K562 (cell line): Measurements from ENCODE around the gene LYPD5.

Source experiments
- ARHGAP35 ChIP-seq: fragments of 450-650 bp; IDR thresholded peaks from 2 replicates; pipeline ENCODE4 v1.6.1; 2018; ENCODE audit not compliant: partially characterized antibody
- CGGBP1 ChIP-seq: fragments of 250-450 bp; sonication (Bioruptor Pico); IDR thresholded peaks from 2 replicates; pipeline ENCODE4 v1.9.0; 2021; ENCODE audit warnings: mild to moderate bottlenecking
- FOXM1 ChIP-seq, 2 experiments: fragments of 450-650 bp in 1 of 2; sonication (generic) in 1 of 2; formaldehyde crosslinking in 1 of 2; IDR thresholded peaks; 2 replicates each; pipeline versions ENCODE4 v1.6.1 to v1.9.0; 2017 to 2022; ENCODE audit warnings: low read depth in 2 of 2, mild to moderate bottlenecking in 2 of 2, missing genetic modification reagents in 1 of 2, moderate library complexity in 1 of 2
- GATAD2A ChIP-seq: fragments of 450-650 bp; IDR thresholded peaks from 2 replicates; pipeline ENCODE4 v1.6.1; 2017
- GTF2E2 ChIP-seq: fragments of 200-800 bp; sonication (Bioruptor generic); IDR thresholded peaks from 2 replicates; pipeline ENCODE4 v1.6.1; 2016; ENCODE audit warnings: missing genetic modification characterization, missing compliant biosample characterization
- KAT8 ChIP-seq: fragments of 450-650 bp; IDR thresholded peaks from 2 replicates; pipeline ENCODE4 v1.6.1; 2016; ENCODE audit warnings: low read depth, mild to moderate bottlenecking
- KLF16 ChIP-seq: IDR thresholded peaks from 2 replicates; pipeline ENCODE4 v1.6.1; 2016; ENCODE audit warnings: antibody characterized with exemption
- MEF2A ChIP-seq: IDR thresholded peaks from 2 replicates; pipeline ENCODE4 v1.6.1; 2011; ENCODE audit warnings: low read depth, mild to moderate bottlenecking, low read length, moderate library complexity; ENCODE audit not compliant: control insufficient read depth
- MTA3 ChIP-seq: fragments of 450-650 bp; formaldehyde crosslinking; IDR thresholded peaks from 2 replicates; pipeline ENCODE4 v1.6.1; 2017; ENCODE audit warnings: mild to moderate bottlenecking, borderline replicate concordance
- POLR2A ChIP-seq: fragments of 450-650 bp; conservative IDR thresholded peaks from 2 replicates; pipeline ENCODE4 v1.6.1; 2016
- ZBTB1 ChIP-seq: sonication (generic); formaldehyde crosslinking; IDR thresholded peaks from 2 replicates; pipeline ENCODE4 v1.8.1; 2023; ENCODE audit warnings: missing genetic modification reagents, low read depth, mild to moderate bottlenecking, borderline replicate concordance
- ZSCAN29 ChIP-seq: fragments of 450-650 bp; IDR thresholded peaks from 2 replicates; pipeline ENCODE4 v1.6.1; 2017

GRCh38 chr19:43779820-43780219, 22.4 kb downstream of the LYPD5 start:
- no peak for TF ChIP-seq GTF2E2 (tag)
- no peak for TF ChIP-seq CGGBP1 (CRISPR knock-in tag)
- no peak for TF ChIP-seq KLF16
- TF ChIP-seq MEF2A: no peak
- TF ChIP-seq FOXM1 (IDR thresholded peaks at IDR 0.05; ENCODE audit: low read depth): no peak
- no peak for TF ChIP-seq FOXM1 (CRISPR knock-in tag; IDR thresholded peaks at IDR 0.05; ENCODE audit: low read depth)
- TF ChIP-seq ZBTB1 (CRISPR knock-in tag): no peak
- TF ChIP-seq POLR2A: no peak
- no peak for TF ChIP-seq ARHGAP35
- TF ChIP-seq KAT8: no peak
- 0 out of 2 replicates have a peak, but pooled peaks have one; percentile 42 for TF ChIP-seq MTA3
- TF ChIP-seq GATAD2A: no peak
- TF ChIP-seq ZSCAN29: no peak
